ENCODE results near the gene LRRC74B. TPM values are rescaled to one million over a fixed set of nuclear protein-coding genes. Genes with fewer than 3 reads are reported as not detected.

LRRC74B gene
- polyA plus RNA-seq, 3 donors = not detected

DNA sequence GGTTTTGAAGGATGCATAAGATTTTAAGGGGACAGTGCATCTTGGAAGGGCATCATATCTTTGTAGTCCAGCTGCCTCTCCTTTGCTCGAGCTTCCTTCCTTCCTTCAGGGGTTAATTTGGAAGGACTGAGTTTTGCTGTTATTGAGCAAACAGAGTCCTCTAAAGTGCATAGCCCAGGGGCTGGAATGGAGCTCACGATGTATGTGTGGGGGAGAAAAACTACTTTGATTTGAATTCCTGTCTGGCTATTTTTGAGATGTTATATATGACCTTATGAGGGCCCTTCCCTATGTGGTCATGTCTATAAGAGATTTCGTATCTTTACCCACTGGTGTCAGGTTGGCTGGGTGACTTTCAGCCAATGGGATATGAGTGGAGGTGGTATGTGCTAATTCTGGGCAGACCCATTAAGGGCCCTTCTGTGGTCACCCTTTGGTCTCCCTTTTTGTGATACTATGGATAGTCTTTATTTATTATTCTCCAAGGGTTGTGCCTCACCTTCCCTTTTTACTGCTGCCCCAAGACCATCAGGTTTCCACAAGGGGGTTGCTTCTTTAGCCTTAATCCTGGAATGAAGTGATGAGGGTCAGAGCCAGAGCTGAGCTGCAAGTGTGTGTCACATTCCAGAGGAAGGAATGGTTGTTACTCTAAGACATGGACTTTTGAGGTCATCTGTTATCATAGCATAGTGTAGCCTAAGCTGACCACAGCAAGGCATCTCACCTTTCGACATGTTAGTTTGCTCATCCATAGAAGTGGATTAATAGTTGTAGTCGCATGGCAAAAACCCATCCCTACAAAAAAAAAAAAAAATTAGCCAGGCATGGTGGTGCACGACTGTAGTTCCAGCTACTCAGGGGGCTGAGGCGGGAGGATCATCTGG is 54.6 kb downstream of the LRRC74B start:
- H3K4me3 ChIP-seq (replicated peaks in 1 of 3; ENCODE audit: low read depth in 2 of 3, low read length in 3 of 3) = no peak overlapping the region
- H3K79me2 ChIP-seq (ENCODE audit: insufficient read depth, low read length) = no peaks in the 10 kb centered on the region
- WGBS (ENCODE audit: insufficient coverage) = 50% methylated on average over 2 of the region's 7 CpGs
- TF ChIP-seq, protein P1, sequence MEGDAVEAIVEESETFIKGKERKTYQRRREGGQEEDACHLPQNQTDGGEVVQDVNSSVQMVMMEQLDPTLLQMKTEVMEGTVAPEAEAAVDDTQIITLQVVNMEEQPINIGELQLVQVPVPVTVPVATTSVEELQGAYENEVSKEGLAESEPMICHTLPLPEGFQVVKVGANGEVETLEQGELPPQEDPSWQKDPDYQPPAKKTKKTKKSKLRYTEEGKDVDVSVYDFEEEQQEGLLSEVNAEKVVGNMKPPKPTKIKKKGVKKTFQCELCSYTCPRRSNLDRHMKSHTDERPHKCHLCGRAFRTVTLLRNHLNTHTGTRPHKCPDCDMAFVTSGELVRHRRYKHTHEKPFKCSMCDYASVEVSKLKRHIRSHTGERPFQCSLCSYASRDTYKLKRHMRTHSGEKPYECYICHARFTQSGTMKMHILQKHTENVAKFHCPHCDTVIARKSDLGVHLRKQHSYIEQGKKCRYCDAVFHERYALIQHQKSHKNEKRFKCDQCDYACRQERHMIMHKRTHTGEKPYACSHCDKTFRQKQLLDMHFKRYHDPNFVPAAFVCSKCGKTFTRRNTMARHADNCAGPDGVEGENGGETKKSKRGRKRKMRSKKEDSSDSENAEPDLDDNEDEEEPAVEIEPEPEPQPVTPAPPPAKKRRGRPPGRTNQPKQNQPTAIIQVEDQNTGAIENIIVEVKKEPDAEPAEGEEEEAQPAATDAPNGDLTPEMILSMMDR (IDR thresholded peaks at IDR 0.05) = no peak
- H4K20me1 ChIP-seq (ENCODE audit: insufficient read depth, low read length) = no peaks in the 10 kb centered on the region
- no peak overlapping the region for H2AFZ ChIP-seq (ENCODE audit: insufficient read depth, low read depth, low read length, poor library complexity, severe bottlenecking)
- intact Hi-C loops (cut with micrococcal nuclease) = no loop called here
- no peaks in the 10 kb centered on the region for H3K9me3 ChIP-seq (replicated peaks in 1 of 2; ENCODE audit: control insufficient read depth in 1 of 2, insufficient read depth in 1 of 2, low read length in 2 of 2)
- H3K4me3 Mint-ChIP-seq = no peak overlapping the region
- peaks cover 8 to 29% (median 14%) of the 10 kb centered on the region in 3 donors for H3K27me3 Mint-ChIP-seq (ENCODE audit: low read depth in 3 of 3)
- H3K9ac ChIP-seq (ENCODE audit: insufficient read depth, low read length, poor library complexity, severe bottlenecking) = no peak overlapping the region
- DNase-seq = no peak
- H3K36me3 ChIP-seq (replicated peaks in 1 of 2; ENCODE audit: control insufficient read depth in 1 of 2, insufficient read depth in 2 of 2, low read length in 2 of 2) = no peaks in the 10 kb centered on the region
- no peaks in the 10 kb centered on the region for H3K36me3 Mint-ChIP-seq
- peaks cover 4 to 6% of the 10 kb centered on the region in 2 donors for H3K4me1 ChIP-seq (ENCODE audit: control insufficient read depth in 1 of 2, insufficient read depth in 2 of 2, low read length in 2 of 2)
- no peak overlapping the region for H3K27ac ChIP-seq (ENCODE audit: low read depth in 1 of 2, low read length in 2 of 2)
- peaks cover 8% of the 10 kb centered on the region for H3K4me1 Mint-ChIP-seq
- no peaks in the 10 kb centered on the region for H3K9me3 Mint-ChIP-seq
- no peak overlapping the region for H3K4me2 ChIP-seq (replicated peaks; ENCODE audit: extremely low read depth, low read length, poor library complexity, severe bottlenecking)
- no peaks in the 10 kb centered on the region for H3K27me3 ChIP-seq (ENCODE audit: control insufficient read depth in 2 of 2, insufficient read depth in 2 of 2, low read length in 2 of 2)
- H3K27ac Mint-ChIP-seq = no peak overlapping the region

DNA sequence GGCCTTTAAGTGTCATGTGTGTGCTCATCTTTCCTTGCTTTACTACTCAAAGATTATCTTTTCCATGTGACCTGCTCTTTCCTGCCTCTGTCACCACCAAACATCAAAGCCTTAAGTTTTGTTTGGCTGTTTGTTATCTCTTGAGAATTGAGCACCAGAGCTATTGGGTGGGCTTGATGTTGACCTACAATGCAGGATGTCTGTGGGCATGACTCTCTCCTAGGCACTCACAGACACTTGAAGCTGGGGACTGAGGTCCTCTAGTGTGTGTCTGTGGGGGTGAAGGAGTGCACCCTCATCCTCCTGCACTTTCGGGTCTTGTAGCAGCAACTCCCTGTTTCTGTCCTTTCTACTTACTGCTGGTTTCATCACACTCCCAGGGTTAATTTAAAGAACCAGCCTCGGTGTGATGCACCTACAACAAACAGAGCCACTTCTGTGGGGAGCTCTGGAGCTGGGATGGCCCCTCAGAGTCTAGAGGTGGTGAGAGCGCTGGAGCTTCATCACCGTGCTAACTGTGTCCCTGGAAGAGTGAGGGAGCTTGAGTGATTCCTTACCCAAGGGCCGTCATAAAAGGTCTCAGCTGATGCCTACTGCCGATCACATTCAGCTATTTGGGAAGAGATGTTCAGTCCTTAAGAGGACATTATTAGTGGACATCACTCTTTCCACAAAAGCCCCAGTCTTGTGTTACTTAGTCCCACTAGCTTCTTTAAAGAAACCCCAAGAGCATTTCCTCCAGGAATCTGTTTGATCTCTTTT is 56.3 kb downstream of the LRRC74B start:
- intact Hi-C loops (cut with micrococcal nuclease) = no loop called here
- no CpG with 5 or more reads among the region's 6 CpGs for whole genome bisulfite sequencing (ENCODE audit: insufficient coverage)
- no peaks in the 10 kb centered on the region for H3K27me3 ChIP-seq (ENCODE audit: control insufficient read depth in 2 of 2, insufficient read depth in 2 of 2, low read length in 2 of 2)
- Mint-ChIP-seq H3K9me3 (no peaks in the 10 kb centered on the region), H3K27ac (peak overlapping the region in 1 of 7 donors; percentile 11), H3K36me3 (no peaks in the 10 kb centered on the region), H3K4me3 (no peak overlapping the region), H3K4me1 (peaks cover 8% of the 10 kb centered on the region), H3K27me3 (ENCODE audit: low read depth in 3 of 3) (peaks cover 8 to 29% (median 10%) of the 10 kb centered on the region in 3 donors)
- H2AFZ ChIP-seq (ENCODE audit: insufficient read depth, low read depth, low read length, poor library complexity, severe bottlenecking) = no peak overlapping the region
- H4K20me1 ChIP-seq (ENCODE audit: insufficient read depth, low read length) = no peaks in the 10 kb centered on the region
- no peak overlapping the region for H3K4me2 ChIP-seq (replicated peaks; ENCODE audit: extremely low read depth, low read length, poor library complexity, severe bottlenecking)
- no peaks in the 10 kb centered on the region for H3K79me2 ChIP-seq (ENCODE audit: insufficient read depth, low read length)
- TF ChIP-seq, protein P1 (IDR thresholded peaks at IDR 0.05) = no peak
- H3K9ac ChIP-seq (ENCODE audit: insufficient read depth, low read length, poor library complexity, severe bottlenecking) = no peak overlapping the region
- no peak overlapping the region for H3K27ac ChIP-seq (ENCODE audit: low read depth in 1 of 2, low read length in 2 of 2)
- no peak for DNase-seq
- no peak overlapping the region for H3K4me3 ChIP-seq (replicated peaks in 1 of 3; ENCODE audit: low read depth in 2 of 3, low read length in 3 of 3)
- peaks cover 4 to 6% of the 10 kb centered on the region in 2 donors for H3K4me1 ChIP-seq (ENCODE audit: control insufficient read depth in 1 of 2, insufficient read depth in 2 of 2, low read length in 2 of 2)
- H3K36me3 ChIP-seq (replicated peaks in 1 of 2; ENCODE audit: control insufficient read depth in 1 of 2, insufficient read depth in 2 of 2, low read length in 2 of 2) = no peaks in the 10 kb centered on the region
- no peaks in the 10 kb centered on the region for H3K9me3 ChIP-seq (replicated peaks in 1 of 2; ENCODE audit: control insufficient read depth in 1 of 2, insufficient read depth in 1 of 2, low read length in 2 of 2)

All from CD14-positive monocyte (primary cell).